ENCODE results near the gene DCXR.

The DCXR gene

DNA sequence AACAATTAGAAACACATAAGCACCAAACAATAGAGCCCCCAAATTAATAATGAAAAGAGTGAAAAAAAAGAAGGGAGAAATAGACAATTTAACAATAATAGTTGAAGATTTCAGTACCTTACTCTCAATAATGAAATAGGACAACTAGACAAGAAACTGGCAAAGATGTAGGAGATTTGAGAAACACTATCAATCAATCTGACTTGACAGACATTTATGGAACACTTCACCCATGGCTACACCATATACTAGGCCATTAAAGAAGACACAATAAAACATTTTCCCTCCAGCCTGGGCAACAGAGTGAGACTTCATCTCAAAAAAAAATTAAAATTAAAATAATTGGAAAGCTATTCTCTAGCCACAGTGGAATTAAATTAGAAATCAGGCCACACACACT is 33.1 kb upstream of the DCXR start:
- DNase-seq, result no peak

DNA sequence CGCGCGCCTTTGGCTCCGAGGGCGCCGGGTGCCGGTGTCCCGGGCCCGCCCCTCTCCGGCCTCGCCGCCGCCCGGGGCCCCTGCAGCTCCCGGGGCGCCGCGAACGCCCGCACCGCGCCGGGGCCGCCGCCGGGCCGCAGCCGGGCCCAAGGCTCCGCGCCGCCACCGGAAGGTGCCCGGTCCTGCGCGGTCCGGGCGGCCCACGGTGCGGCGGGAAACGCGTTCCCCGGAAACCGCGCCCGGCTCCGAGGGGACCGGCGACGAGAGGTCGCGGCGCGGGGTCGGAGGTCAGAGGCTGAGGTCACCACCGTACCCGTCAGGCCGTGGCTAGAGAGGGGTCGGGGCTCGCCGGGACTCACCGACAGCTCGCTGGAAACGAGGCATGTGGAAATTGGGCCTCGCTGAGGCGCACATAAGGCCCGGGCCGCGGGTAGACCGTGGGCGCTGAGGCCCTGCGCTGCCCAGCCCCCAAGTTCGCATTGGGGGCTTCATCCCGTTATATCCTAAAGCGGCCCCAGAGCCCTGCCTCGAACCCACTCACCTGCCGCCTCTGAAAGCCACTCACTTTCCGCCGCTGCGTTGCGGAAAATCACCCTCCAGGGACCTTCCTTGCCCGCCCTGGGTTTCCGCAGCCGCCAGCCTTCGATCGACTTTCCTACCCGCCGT is 28.3 kb upstream of the DCXR start, which contains the start of gene DUS1L:
DUS1L (minus strand) TSS at position 167 of the 666 bp plus-strand sequence. CDS start 745 bp downstream, outside the sequence.
- peak; percentile 54 for DNase-seq

DNA sequence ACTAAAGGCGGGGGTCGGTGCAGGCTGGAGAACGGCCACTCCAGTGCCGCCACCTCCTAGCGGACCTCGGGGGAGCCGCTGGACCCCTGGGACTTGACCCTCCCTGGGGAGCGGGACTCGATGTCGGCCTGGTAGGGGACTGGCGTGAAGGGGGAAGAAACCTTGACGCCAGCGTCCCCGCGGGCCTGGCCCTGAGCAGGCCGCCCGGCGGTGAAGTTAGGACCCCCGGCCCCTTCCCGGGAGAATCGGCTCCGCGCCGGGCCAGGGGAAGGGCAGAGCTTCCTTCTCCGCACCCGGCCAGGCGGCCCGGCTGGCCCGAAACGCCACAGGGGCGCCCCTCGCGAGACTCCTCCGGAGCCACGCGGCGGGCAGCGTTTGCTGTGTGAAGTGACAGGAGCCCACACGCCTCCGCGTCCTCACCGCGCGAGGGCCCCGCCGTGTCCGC is 27.7 kb upstream of the DCXR start:
- peak; percentile 5 for DNase-seq

DNA sequence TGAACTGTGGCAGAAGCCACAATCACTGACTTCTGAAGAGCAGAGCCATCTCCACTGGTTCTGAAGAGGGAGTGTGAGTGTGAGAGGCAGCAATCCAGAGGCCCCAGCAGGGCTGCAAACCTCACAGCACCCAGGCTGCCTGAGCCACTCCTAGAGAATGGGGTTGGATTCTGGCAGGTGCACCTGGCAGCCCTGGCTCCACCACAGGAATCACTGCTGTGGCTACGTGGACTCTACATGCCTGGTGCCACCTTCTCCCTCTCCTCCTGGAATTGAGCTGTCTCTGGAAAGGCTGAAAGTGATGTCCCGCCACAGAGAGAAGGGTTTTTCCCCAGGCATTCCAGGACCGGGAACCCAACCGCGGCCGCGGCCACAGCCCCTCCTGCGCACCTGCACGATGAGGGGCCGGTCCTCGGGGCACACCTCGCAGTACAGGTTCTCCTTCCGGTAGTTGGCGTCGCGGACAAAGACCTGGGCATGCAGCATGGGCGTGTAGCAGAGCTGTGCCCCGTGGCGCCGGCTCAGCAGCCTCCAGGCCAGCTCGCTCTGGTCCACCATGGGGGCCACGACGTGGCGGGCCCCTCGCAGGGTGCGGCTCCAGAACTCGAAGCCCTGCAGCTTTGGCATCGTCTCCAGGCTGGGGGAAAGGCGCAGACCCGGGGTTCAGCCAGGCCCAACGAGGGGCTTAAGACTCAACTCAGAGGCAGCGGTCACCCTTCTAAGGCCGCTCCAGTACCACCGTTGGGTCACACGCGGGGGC is 27.1 kb upstream of the DCXR start:
- DNase-seq, result no peak

DNA sequence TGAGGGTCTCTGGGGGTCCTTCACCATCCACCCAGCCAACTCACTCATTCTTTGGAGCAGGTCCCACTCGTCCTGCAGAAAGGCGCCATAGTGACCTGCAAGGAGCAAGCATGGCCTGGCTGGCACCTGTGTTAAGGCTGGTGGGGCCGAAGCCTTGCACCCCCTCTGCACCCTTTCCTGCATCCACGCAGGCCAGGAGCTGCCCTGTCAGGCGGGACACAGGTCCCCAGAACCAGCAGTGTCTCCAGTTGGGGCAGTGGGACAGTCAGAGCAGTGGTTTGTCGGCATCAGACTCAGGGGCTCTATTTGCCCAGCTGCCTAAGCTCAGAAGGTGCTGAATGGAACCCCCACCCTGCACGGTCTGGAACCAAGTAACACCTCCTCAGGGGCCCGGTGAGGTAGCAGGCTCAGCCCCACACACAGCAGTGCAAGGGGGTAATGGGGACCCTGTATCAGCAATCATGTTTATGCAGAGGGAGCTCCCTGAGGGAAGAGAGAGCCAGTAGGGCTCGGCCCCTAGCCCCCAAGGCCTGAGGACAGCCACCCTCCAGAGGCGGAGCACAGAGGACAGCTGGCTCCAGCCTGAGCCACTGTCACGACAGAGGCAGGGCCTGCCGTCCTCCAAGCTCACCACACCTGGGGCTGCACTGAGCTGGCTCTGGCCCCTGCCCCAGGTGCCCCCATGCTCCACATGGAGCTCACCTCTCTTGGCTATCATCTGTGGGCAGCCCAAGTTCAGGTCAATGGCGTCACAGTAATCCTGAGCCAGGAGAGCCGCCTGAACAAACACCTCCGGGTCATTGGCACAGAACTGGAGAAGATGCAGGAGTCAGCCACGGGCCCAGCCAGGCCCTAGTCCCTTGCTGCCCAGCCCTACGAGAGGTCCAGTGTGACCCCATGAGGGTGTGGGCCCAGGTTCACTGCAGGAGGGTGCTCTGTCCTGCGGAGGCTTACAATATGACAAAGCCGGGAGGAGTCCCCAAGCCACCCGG is 26.2 kb upstream of the DCXR start:
- DNase-seq, result no peak

DNA sequence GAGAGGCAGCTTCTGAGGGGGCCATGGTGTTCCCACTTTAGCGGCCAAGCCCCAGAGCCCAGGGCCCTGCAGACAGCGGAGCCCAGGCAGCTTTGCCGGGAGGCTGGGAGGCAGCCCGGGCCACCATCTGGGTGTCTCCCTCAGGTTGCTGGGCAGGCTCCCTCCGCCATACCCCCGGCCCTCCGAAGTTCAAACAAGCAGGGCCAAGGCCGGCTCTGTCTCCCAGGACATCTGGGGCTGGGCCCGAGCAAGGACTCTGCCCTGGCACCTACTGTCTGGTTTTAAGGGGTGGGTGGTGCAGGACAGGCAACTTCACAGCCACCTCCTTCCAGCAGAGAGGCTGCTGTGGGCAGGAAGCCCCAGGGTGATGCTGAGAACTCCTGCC is 25.5 kb upstream of the DCXR start:
- DNase-seq, result no peak

DNA sequence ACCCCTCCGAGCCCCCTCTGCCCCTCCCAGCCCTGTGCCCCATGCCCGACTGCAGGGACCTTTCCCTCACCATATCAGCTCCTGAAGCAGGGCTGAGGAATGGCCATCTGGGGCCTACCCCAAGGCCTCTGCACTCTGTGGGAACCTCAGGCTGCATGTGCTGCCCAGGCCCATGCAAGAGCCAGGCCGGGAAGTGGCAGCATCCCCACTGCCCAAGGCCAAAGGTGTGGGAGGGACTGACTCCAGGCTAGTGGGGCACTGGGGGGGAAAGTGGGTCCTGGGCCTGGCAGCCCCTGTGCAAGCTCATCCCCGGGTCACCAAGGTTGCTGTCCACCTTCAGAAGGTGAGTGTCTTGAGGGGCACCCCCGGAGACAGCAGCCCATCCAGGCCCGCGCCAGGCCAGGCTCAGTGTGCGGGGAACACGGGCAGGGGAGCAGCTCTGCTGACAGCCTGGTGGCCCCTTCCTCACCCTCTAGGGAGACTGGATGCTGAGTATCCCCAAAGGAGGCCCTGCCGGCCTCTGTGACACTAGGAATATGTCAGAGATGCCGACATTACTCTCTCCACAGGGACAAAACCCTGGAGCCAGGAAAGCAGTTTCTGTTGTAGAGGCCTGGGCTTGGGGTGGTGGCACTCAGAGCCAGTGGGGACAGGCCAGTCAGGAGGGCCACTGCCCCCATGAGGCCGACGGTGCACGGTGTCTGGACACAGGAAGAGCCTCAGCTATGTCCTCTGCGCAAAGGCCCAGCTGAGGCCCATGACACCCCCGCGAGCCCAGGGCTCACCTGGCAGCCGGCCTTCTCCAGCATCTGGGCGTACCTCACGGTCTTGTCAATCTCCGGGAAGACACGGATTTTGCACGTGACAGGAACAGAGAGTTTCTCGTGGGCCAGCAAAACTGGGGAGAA is 24.8 kb upstream of the DCXR start:
- DNase-seq, result no peak

DNA sequence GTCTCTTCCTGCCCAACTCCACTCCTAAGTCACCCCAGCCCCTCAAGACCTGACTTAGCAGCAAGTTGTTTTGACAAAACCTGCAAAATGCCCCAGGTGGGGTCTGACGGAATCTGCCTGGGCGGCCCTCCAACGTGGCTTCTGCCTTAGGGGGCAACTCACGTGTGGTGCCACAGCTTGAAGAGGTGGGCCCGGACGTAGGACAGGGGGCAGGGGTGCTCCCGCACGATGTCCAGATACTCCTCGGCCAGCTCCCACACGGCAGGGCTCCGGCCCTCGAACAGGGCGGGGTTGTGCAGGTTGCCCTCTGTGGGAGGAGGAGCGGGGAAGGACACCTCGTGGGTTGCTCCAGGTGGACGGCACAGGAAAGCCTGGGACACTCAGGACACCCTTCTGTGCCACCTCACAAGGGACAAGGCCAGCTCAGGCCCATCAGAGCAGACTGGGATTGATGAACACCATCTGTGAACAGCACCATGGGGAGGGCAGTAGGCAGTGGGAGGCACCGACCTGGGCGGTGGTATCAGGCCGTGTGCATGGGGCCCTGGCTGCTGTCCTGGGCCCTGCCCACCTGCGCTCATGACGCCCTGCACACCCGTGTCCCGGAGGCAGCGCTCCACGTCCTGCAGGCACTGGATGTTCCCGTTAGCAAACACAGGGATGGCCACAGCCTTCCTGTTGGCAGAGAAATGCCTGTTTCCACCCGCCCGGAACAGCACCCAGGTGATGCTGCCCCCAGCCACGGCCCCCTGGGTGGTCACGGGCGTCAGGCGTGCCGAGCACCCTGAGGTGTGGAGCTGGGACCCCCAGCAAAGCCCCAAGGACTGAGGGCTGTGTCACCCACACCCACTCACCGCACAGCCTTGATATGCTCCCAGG is 23.8 kb upstream of the DCXR start:
- DNase-seq, result no peak

DNA sequence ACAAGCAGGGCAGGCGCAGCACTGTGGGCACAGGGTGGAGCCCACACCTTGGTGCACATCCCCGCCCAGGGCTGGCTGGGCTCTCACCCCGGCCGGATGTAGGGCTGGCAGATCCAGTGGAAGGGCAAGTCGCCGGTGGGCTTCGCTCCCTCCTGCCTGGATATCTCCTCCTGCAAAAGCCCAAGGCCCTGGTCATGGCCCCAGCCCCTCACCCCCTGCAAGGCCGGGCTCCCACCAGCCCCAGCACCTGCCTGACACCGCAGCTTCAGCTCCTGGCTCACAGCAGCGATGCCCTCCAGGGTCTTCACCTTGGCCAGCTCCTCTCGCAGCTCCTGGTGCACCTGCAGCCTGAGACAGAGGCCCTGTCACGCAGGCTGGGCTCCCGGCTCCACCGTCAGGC is 23.1 kb upstream of the DCXR start:
- no peak for DNase-seq

DNA sequence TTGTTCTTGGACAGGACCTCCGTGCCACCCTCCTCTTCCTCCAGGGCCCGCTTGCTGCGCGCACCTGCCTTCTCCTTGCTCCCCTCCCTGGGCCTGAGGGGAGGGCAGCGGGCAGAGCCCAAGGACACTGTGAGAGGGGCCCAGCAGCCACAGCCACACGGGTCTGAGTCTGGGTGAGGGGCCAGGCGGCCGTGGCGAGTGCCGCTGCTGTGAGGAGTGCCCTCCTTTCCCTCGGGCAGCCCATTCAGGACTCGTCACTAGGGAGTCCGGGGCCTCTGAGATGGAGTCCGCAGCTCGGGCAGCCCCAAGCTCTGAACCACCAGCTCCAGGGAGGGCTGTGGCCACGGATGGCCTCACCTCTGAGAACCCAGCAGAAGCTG is 22.5 kb upstream of the DCXR start:
- DNase-seq, result no peak

DNA sequence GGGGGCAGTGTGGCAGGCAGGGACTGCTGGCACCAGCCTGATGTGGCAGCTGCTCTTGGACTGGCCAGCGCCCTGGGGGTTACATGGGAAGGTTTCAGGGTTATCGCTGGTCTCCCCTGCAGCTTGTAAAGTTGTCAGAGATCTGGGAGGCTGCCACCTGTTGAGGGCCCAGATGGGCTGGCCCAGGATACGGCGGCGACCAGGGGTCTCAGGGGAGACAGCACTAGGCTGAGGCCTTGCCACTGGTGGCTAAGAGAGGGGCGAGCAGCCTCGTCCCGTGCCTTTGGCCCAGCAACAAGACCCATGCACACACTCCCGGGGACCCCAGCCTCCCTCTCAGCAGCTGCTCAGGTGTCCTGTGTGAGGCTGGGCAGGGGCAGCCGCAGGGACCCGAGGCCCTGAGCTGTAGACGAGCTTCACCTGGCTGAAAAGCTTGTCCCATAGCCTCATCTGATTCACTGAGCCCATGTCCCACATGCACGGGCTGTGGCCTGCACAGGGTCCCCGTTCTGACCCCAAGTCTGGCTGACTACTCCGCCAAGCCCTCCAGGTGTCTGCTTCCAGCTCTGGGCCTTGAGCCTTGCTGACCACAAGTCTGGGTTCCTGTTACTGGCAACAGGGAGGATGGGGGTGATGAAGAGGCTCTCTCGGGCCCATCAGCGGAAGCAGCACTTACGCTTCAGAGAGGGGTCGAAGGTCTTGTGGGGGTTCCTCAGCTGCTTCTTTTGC is 21.9 kb upstream of the DCXR start:
- no peak for DNase-seq

DNA sequence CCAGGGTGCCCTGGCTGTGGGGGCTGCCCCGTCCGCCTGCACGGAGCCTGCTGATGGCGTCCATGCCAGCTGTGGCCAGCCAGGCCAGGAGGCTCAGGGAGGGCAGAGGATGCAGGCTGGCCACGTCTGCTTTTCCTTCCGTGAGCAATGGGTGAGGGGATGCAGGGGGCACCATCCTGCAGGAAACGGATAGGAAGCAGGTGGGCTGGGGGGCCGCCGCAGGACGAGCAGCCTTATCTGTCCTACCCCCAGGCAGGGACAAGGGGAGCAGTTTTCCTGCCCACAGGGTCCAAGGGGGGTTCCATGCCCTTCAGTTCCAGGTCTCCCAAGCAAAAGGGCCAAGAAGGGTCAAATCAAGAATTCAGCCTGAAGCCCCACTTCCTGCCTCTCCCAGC is 21.4 kb upstream of the DCXR start:
- no peak for DNase-seq

DNA sequence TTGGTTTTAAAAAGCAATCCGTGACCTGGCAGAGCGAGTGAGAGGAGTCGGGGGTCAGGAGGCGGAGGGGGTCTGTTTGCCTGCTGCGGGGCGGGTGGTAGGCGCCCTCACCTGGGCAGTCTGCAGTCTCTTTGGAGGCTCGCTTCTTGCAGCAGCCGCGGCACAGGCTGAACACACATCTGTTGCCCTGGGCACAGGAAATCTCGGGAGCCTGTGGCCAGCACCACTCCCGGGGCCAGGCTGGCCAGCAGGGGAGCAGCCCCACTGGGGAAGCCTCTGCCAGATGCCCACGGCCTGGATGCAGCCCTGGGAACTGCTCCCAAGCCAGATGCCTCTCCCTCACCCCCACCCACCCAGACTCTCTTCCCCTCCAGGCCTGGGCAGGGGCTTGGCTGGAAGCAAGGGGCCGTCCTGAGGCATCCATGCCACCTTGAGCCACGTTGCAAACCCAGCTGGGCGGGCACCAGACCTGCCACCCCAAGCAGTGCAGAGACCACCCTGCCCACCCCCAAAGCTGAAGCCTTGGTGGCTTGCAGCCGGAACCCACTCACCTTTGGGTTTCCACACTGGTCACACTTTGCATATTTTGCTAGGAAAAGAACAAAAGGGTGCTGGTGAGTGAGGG is 20.8 kb upstream of the DCXR start:
- no peak for DNase-seq

DNA sequence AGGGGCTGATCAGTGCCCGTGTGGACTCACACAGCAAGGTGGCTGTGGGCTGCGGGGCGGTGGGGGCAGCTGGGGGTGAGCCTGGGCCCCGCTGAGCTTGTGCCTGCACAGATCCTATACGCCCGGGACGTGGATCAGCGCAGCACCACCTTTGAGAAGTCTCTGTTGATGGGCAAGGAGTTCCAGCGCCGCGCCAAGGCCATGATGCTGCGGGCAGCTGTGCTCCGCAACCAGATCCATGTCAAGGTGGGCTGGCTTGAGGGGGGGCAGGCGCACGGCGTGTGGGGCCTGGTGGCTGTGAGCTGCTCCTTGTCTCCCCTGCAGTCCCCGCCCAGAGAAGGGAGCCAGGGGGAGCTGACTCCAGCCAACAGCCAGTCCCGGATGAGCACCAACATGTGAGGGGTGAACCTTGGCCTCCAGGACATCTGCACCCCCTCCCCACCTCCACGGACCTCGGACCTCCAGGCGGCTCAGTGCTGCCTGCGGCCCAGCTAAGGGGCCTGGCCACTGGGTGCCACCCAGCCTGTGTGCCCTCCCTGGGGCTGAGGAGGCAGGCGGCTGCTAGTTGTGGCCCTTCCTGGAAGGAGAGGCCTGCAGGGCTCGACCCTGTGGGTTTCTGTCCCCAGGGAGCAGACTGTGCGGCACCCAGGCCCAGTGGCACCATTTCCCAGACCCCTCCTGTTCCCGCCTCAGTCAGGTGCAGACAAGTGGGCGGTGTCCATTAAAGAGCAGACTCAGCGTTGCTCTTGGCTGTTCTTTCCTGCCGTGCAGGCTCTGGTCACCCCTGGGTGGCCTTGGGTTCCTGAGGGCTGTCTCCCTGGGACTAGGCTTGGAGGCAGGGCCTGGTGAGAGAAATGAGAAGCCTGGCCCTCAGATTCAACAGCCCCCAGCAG is 19.5 kb upstream of the DCXR start:
- DNase-seq, result no peak

DNA sequence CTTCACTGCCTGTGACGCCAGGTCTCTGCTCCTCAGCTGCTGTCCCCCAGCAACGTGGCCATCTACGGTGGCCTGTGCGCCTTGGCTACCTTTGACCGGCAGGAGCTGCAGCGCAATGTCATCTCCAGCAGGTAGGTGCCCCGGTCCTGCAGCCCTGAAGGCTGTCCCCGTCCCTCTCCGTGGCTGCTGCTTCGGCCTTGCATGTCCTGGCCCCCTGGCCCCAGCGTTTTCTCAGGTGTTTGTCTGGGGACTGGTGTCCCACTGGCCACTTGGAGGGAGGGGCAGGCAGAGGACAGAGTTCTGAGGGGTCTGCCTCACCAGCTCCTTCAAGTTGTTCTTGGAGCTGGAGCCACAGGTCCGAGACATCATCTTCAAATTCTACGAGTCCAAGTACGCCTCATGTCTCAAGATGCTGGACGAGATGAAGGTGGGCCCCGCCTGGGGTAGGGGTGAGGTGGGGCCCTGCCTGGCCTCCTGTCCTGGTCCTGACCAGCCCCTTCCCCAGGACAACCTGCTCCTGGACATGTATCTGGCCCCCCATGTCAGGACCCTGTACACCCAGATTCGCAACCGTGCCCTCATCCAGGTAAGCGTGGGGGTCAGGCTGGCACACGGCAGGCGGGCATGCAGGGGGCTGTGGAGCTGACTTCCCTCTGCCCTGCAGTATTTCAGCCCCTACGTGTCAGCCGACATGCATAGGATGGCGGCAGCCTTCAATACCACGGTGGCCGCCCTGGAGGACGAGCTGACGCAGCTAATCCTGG is 18.6 kb upstream of the DCXR start:
- no peak for DNase-seq

DNA sequence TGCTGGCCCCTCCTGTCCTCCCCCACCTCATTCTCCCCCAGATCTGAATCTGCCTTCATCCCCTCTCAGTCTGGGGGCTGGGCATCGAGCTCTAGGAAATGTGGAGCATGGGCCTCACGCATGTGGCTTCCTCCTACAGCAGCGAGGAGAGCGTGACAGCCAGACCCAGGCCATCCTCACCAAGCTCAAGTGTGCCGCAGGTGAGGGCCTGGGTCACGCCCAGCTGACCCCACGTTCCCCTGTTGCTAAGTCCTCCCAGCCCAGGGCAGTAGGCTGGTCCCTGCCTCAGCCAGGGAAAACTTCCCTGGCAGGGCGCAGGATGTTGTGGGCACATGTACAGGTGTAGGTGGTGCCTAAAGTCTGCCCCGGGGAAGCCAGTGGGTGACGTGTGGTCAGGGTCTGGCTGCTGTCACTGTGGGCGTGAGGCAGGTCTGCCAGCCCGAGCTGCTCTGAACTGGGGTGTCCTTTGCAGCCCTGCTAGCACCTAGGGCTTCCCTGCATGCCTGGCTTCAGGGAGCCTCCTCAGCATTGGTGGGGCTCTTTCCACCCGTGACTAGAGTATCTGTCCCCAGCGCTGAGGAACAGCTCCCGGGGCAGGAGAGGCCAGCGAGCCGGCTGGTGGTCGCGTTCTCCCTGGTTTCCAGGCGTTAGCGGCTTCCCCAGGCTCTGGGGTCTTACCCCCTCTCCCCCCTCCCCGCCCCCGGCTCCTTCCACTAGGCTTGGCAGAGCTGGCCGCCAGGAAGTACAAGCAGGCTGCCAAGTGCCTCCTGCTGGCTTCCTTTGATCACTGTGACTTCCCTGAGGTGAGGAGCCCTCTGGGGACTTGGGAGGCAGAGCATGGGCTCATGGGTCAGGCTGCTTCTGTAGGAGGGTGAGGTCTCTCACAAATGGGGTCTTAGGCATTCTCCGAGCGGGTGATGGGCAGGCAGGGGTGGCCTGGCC is 17.8 kb upstream of the DCXR start:
- no peak for DNase-seq

Measured in CD4-positive, alpha-beta T cell treated with Interleukin-4 for 4 hours (primary cell).